Glutamatergic neuron (in vitro differentiated cells): ENCODE data around the gene CDK14. TPM values are rescaled to one million over a fixed set of nuclear protein-coding genes. Genes with fewer than 3 reads are reported as not detected.

Experiments
- DNase-seq: peaks from one replicate; pipeline ENCODE4 v3.0.0; 2022
- H3K27ac Mint-ChIP-seq: one replicate; pipeline ENCODE4 v1.8.0; 2020; ENCODE audit warnings: mild to moderate bottlenecking, mixed read lengths, inconsistent platforms; ENCODE audit not compliant: unreplicated experiment
- H3K27me3 Mint-ChIP-seq: one replicate; pipeline ENCODE4 v1.8.0; 2020; ENCODE audit warnings: mild to moderate bottlenecking, moderate library complexity, mixed read lengths, inconsistent platforms; ENCODE audit not compliant: unreplicated experiment
- H3K36me3 Mint-ChIP-seq: one replicate; pipeline ENCODE4 v1.8.0; 2020; ENCODE audit warnings: mild to moderate bottlenecking, mixed read lengths, inconsistent platforms; ENCODE audit not compliant: unreplicated experiment
- H3K4me1 Mint-ChIP-seq: one replicate; pipeline ENCODE4 v1.8.0; 2020; ENCODE audit warnings: mild to moderate bottlenecking, low read depth, mixed read lengths, inconsistent platforms; ENCODE audit not compliant: unreplicated experiment
- H3K4me3 Mint-ChIP-seq: one replicate; pipeline ENCODE4 v1.8.0; 2020; ENCODE audit warnings: mild to moderate bottlenecking, mixed read lengths, inconsistent platforms; ENCODE audit not compliant: unreplicated experiment
- H3K9me3 Mint-ChIP-seq: one replicate; pipeline ENCODE4 v1.8.0; 2020; ENCODE audit warnings: mild to moderate bottlenecking, moderate library complexity, mixed read lengths, inconsistent platforms; ENCODE audit not compliant: unreplicated experiment
- CTCF ChIP-seq: fragments of 200-600 bp; sonication (generic); IDR thresholded peaks from one replicate; pipeline ENCODE4 v1.5.0; 2021; ENCODE audit not compliant: partially characterized antibody, unreplicated experiment
- total RNA-seq: library from RNA; stranded (reverse); fragmentation: NEBNext Ultra II Directional; extraction: Animal tissue kit (Norgen Biotek cat#: 25700); gene quantifications from one replicate; pipeline ENCODE4 v1.2.1, GENCODE V29; 2021; ENCODE audit not compliant: unreplicated experiment

The CDK14 gene
- total RNA-seq, 1 donor from 2014 or later = 96.5 TPM

GRCh38 chr7:91039033-91039432, 442.9 kb downstream of the CDK14 start:
- Mint-ChIP-seq H3K9me3 (peaks cover 2% of the 10 kb centered on the region), H3K27ac (no peak overlapping the region), H3K4me1 (peaks cover 13% of the 10 kb centered on the region), H3K36me3 (peaks cover 4% of the 10 kb centered on the region), H3K27me3 (no peaks in the 10 kb centered on the region), H3K4me3 (no peak overlapping the region)
- no peak for DNase-seq
- no peak for TF ChIP-seq CTCF

DNA sequence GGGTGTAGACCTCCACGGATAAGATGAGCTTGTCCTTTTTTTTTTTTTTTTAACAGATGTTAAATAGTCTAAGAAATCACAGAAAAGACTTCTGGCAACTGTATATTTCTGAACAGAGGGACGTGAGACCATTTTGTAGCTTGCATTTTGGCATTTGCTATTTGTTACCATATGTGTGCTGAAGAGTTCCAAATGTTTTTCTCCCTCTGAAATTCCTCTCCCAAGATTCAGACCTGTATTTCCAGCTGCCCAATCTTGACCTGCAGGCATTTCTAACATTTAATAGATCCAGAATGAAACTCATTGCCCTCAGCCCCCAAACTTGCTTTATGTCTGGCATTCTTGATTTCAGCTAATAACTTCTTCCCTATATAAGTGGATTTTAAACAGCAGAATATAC, 445.0 kb downstream of the CDK14 start:
- peaks cover 4% of the 10 kb centered on the region for H3K36me3 Mint-ChIP-seq
- peaks cover 14% of the 10 kb centered on the region for H3K4me1 Mint-ChIP-seq
- H3K9me3 Mint-ChIP-seq = peaks cover 2% of the 10 kb centered on the region
- no peak overlapping the region for H3K4me3 Mint-ChIP-seq
- no peak for DNase-seq
- TF ChIP-seq CTCF = no peak
- no peak overlapping the region for H3K27ac Mint-ChIP-seq
- H3K27me3 Mint-ChIP-seq = no peaks in the 10 kb centered on the region

DNA sequence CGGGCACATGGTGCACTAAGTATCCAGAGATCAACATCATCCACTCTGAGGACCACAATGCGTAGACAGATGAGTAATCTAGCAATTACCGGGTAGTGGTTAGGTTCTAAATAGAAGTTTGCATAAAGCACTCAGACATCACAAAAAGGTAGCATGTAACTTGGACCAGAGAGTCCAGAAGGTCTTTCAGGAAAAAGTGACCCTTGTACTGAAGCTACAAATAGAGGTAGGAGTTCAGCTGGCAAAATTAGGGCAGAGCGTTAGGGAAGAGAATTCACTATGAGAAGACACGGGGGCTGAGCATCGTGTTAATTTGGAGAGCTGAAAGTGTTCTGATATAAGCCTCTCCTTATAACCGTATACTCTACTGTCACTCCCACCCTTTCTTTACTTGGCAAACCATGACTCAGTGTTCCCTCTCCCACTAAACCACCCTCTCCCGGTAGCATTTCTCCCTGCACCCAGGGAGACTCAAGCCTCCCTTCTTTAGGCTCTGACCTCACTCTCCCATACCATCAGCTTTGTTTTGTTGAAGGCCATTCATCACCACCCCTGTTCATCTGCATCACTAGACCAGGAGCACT, 445.9 kb downstream of the CDK14 start:
- no peak for TF ChIP-seq CTCF
- Mint-ChIP-seq H3K36me3 (peaks cover 4% of the 10 kb centered on the region), H3K27ac (no peak overlapping the region), H3K9me3 (no peaks in the 10 kb centered on the region), H3K27me3 (no peaks in the 10 kb centered on the region), H3K4me3 (no peak overlapping the region), H3K4me1 (peaks cover 14% of the 10 kb centered on the region)
- DNase-seq = no peak

DNA sequence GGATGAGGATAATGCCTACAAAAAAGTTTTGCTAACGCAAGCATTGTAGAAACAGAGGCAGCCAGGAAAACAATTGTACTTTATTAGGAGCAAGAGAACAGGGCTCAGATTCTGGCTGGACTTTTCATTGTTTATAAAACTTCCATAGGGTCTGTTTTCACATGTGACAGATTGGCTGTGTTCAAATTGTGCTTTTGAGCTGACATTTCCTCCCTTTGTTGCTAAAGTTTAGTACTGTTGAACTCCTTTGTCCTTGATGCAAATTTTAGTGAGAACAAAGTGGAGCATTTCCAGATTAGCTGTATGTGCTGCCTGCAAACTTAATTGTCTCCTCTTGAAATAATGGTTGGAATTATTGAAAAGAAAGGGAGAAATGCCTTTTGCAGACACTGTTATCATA, 447.1 kb downstream of the CDK14 start:
- H3K36me3 Mint-ChIP-seq = peaks cover 4% of the 10 kb centered on the region
- H3K9me3 Mint-ChIP-seq = no peaks in the 10 kb centered on the region
- TF ChIP-seq CTCF = no peak
- no peak overlapping the region for H3K27ac Mint-ChIP-seq
- no peak overlapping the region for H3K4me3 Mint-ChIP-seq
- H3K4me1 Mint-ChIP-seq = peaks cover 17% of the 10 kb centered on the region
- H3K27me3 Mint-ChIP-seq = no peaks in the 10 kb centered on the region
- DNase-seq = no peak

DNA sequence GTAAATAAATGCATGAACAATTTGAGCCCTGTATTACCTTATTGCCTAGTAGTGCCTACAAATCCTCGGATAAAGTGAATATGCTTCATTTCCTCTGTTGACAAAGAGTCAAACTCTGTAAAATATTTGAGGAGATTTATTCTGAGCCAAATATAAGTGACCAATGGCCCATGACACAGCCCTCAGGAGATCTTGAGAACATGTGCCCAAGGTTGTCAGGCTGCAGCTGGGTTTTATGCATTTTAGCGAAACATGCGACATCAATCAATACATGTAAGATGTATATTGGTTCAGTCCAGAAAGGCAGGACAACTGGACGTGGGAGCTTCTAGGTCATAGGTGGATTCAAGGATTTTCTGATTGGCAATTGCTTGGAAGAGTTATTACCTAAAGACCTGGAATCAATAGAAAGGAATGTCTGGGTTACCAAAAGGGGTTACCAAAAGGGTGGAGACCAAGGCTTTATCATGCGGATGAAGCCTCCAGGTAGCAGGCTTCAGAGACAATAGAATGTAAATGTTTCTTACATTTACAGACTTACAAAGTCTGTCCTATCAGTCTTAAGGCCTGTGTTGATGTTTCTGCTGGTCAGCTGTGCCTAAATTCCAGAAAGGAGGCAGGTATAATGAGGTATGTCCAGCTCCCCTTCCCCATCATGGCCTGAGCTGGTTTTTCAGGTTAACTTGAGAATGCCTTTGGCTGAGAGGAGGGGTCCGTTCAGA, 448.0 kb downstream of the CDK14 start:
- no peak for DNase-seq
- Mint-ChIP-seq H3K4me1 (peaks cover 14% of the 10 kb centered on the region), H3K4me3 (no peak overlapping the region), H3K9me3 (no peaks in the 10 kb centered on the region), H3K27ac (no peak overlapping the region), H3K36me3 (no peaks in the 10 kb centered on the region), H3K27me3 (no peaks in the 10 kb centered on the region)
- no peak for TF ChIP-seq CTCF
